GM12801 (cell line): ENCODE results near the gene CNTNAP5.

Experiments
- TF ChIP-seq, protein P1 (sequence below): IDR thresholded peaks from one replicate; pipeline ENCODE4 v1.5.1; 2011; ENCODE audit warnings: control low read depth; ENCODE audit not compliant: insufficient read length; ENCODE audit errors: extremely low read depth

The CNTNAP5 gene

DNA sequence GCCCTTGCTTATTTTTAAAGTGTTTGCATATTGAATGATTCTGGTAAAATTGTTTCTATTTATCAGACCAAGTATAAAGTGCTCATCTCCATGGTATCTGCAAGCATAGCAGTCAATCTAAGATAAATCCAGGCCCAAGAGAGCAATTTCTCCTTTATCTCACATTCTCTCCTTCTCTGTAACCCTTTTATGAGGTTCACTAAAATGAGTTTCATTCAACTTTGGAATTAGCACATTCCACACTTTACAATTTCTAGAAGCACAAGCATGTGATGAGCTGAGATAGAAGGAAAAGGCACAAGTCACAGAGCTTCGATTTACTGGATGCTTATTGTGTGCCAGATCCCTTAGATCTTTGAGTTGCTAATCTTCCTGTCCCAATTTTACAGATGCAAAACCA is 97.3 kb downstream of the CNTNAP5 start:
- TF ChIP-seq, protein P1, sequence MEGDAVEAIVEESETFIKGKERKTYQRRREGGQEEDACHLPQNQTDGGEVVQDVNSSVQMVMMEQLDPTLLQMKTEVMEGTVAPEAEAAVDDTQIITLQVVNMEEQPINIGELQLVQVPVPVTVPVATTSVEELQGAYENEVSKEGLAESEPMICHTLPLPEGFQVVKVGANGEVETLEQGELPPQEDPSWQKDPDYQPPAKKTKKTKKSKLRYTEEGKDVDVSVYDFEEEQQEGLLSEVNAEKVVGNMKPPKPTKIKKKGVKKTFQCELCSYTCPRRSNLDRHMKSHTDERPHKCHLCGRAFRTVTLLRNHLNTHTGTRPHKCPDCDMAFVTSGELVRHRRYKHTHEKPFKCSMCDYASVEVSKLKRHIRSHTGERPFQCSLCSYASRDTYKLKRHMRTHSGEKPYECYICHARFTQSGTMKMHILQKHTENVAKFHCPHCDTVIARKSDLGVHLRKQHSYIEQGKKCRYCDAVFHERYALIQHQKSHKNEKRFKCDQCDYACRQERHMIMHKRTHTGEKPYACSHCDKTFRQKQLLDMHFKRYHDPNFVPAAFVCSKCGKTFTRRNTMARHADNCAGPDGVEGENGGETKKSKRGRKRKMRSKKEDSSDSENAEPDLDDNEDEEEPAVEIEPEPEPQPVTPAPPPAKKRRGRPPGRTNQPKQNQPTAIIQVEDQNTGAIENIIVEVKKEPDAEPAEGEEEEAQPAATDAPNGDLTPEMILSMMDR: no peak

DNA sequence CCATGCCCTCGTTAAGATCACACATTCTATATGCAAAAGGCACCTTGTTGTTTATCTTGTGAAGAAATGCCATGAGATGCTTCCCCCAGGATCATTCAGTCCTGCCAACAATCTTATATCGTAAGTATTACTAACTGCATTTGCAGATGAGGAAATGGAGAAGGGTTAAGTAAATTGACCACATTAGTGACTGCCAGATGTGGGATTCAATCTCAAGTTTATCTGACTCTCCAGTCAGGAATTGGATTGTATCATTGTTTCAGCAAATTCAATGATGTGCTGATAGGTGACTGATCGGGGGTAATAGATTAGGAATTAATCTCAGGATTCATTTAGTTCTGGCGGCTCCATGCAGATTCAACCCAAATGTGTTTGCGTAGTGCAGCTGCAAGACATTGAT is 106.2 kb downstream of the CNTNAP5 start:
- TF ChIP-seq, protein P1: no peak

DNA sequence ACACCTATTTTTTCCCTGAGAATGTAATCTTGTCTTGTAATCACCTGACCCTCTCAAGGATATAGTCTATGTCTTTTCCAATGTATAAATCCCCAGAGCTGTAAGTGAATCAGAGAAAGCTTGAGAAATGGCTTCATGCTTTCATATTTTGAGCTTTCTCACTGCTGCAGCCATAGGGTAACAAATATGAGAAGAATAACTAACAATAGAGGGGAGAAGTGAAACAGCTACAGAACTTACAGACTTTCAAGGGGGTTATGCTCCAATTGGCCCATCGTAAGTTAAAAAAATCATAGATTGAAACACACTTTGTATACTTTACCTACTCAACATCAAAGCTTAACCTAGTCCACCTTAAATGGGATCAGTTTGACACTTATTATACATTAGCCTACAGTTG is 111.0 kb downstream of the CNTNAP5 start:
- TF ChIP-seq, protein P1: no peak

DNA sequence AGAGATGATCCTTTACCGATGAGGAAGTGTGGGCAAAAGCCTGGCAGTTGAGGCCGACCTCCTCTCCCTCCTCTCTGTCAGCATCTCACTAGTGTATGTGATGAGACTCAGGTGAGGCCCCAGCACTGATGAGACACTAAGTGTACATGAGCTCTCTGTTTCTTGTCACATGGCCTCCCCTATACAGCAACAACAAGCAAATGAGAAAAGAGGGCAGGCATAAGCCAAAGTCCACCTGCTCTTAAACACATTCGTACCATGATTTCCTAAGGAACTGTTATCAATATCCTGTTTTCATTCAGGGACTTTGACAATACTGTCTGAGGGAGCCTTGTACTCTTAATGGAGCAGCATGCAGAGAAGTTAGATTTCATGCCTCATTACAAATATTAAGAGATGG is 113.0 kb downstream of the CNTNAP5 start:
- TF ChIP-seq, protein P1: no peak

DNA sequence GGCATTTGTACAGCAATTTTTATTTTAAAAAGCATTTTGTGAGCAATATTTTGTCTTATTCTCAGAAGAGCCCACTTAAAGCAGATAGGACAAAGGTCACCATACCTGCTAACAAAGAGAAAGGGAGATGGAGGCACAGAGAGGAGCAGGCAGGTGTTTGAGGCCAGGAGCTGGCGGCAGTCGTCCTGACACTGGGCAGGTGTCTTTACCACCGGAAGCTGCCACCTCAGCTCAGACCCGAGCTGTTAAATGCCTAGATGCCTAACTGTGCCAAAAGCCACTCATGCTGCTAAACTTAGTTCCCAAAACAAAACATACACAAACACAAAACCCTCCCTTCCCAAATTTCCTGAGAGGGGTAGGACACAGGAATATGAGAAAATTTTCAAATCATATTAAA is 120.9 kb downstream of the CNTNAP5 start:
- TF ChIP-seq, protein P1: no peak

DNA sequence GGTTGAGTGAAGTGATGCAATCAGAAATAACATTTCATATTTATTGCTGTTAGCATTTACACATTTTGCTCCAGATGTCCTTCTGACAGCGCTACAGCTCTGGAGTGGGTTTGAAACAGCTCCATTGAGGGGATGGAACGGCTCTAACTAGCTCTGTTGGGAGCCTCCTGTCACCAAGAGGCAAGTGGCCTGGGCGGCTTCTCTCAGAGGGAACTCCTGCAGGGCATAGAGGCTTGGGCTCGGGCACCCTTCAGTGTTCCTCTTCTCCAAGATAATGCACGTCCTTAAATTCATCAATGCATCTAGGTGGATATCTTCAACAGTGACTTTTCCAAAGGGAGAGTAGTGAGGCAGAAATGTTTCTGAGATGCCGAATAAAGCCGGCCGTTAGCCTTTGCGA is 122.5 kb downstream of the CNTNAP5 start:
- TF ChIP-seq, protein P1: no peak

DNA sequence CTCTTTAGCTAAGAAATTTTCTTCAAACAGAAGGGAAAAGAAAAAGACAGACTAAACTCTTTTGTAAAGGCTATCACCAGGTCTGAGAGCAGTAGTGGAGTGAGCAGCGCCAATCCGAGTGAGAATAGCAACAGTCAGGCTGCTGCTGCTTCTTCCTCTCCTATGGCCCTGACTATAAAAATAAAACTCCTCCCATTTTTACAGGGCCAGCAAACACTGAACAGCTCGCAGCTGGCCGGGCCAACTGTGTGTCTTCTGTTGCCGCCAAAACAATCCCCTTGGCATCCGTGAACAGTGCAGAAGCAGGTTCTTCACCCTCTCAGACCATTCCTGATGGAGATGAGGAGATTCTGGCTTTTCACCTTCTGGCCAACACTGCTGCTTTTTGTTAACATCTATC is 124.5 kb downstream of the CNTNAP5 start:
- TF ChIP-seq, protein P1: no peak

DNA sequence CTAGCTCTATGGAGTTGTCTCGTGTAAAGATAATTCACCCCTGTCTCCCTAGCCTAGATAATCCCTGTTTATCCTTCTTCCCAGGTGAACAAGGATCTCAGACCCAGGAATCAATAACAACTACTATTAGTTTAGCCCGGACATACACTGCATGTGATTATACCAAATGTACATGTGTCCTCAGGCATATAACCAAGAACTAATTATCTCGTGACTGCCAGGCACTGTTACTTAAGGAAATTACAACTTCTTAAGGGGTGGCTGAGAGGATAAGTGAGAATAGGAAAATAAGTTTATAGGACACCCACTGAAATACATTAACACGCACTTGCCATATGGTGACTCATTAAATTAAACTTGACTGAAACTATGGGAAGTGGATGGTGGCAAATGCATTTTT is 126.6 kb downstream of the CNTNAP5 start:
- TF ChIP-seq, protein P1: no peak
